ENCODE results near the gene SLC7A1. TPM values are rescaled to one million over a fixed set of nuclear protein-coding genes. Genes with fewer than 3 reads are reported as not detected.

SLC7A1 gene
- total RNA-seq, 2 experiments from 2014 or later, result 11.3 to 12.3 TPM

GRCh38 chr13:29521336-29521735 is 74.2 kb downstream of the SLC7A1 start:
- TF ChIP-seq CTCF (IDR thresholded peaks at IDR 0.05), result no peak
- Histone ChIP-seq H3K36me3 (ENCODE audit: insufficient read depth, low read length) (peaks cover 82% of the 10 kb centered on the region), H3K27ac (ENCODE audit: low read depth in 1 of 2, low read length in 2 of 2) (no peak overlapping the region), H3K4me3 (ENCODE audit: low read length) (no peak overlapping the region), H3K9me3 (ENCODE audit: control insufficient read depth in 1 of 2, insufficient read depth in 1 of 2, low read length in 2 of 2) (no peaks in the 10 kb centered on the region), H3K4me1 (ENCODE audit: insufficient read depth, low read length) (no peaks in the 10 kb centered on the region), H3K27me3 (ENCODE audit: control insufficient read depth in 1 of 2, insufficient read depth in 2 of 2, low read length in 2 of 2) (no peaks in the 10 kb centered on the region)
- CTCF ChIA-PET, result no interaction called here
- ATAC-seq (ENCODE audit: poor library complexity), result no peak
- Mint-ChIP-seq H3K27me3 (no peaks in the 10 kb centered on the region), H3K4me3 (no peak overlapping the region), H3K9me3 (no peaks in the 10 kb centered on the region), H3K36me3 (ENCODE audit: low read depth) (peaks cover 88% of the 10 kb centered on the region), H3K27ac (no peak overlapping the region), H3K4me1 (ENCODE audit: low read depth) (no peaks in the 10 kb centered on the region)
- POLR2A ChIA-PET, result no interaction called here
- DNase-seq, result no peak
- intact Hi-C loops (cut with DNase I, micrococcal nuclease), result no loop called here

GRCh38 chr13:29520671-29521070 is 74.8 kb downstream of the SLC7A1 start:
- Mint-ChIP-seq H3K9me3 (no peaks in the 10 kb centered on the region), H3K36me3 (ENCODE audit: low read depth) (peaks cover 90% of the 10 kb centered on the region), H3K4me1 (ENCODE audit: low read depth) (no peaks in the 10 kb centered on the region), H3K27ac (no peak overlapping the region), H3K4me3 (no peak overlapping the region), H3K27me3 (no peaks in the 10 kb centered on the region)
- Histone ChIP-seq H3K9me3 (ENCODE audit: control insufficient read depth in 1 of 2, insufficient read depth in 1 of 2, low read length in 2 of 2) (no peaks in the 10 kb centered on the region), H3K27me3 (ENCODE audit: control insufficient read depth in 1 of 2, insufficient read depth in 2 of 2, low read length in 2 of 2) (no peaks in the 10 kb centered on the region), H3K4me1 (ENCODE audit: insufficient read depth, low read length) (no peaks in the 10 kb centered on the region), H3K4me3 (ENCODE audit: low read length) (no peak overlapping the region), H3K36me3 (ENCODE audit: insufficient read depth, low read length) (peaks cover 87% of the 10 kb centered on the region), H3K27ac (ENCODE audit: low read depth in 1 of 2, low read length in 2 of 2) (no peak overlapping the region)
- DNase-seq, result no peak
- intact Hi-C loops (cut with DNase I, micrococcal nuclease), result no loop called here
- no peak for TF ChIP-seq CTCF (IDR thresholded peaks at IDR 0.05)
- CTCF ChIA-PET, result no interaction called here
- POLR2A ChIA-PET, result no interaction called here
- ATAC-seq (ENCODE audit: poor library complexity), result no peak

- H3K4me3 ChIP-seq (ENCODE audit: low read length), result no peak overlapping the region
- DNase-seq, result no peak
- Mint-ChIP-seq H3K9me3 (no peaks in the 10 kb centered on the region), H3K27me3 (no peaks in the 10 kb centered on the region), H3K27ac (no peak overlapping the region), H3K36me3 (ENCODE audit: low read depth) (peaks cover 86% of the 10 kb centered on the region), H3K4me3 (no peak overlapping the region), H3K4me1 (ENCODE audit: low read depth) (no peaks in the 10 kb centered on the region)
- H3K27ac ChIP-seq (ENCODE audit: low read depth in 1 of 2, low read length in 2 of 2), result no peak overlapping the region
- intact Hi-C loops (cut with DNase I, micrococcal nuclease), result no loop called here
- H3K4me1 ChIP-seq (ENCODE audit: insufficient read depth, low read length), result no peaks in the 10 kb centered on the region
- no peaks in the 10 kb centered on the region for H3K27me3 ChIP-seq (ENCODE audit: control insufficient read depth in 1 of 2, insufficient read depth in 2 of 2, low read length in 2 of 2)
- ChIA-PET POLR2A (no interaction called here), CTCF (no interaction called here)
- peaks cover 94% of the 10 kb centered on the region for H3K36me3 ChIP-seq (ENCODE audit: insufficient read depth, low read length)
- TF ChIP-seq CTCF (IDR thresholded peaks at IDR 0.05), result no peak
- no peaks in the 10 kb centered on the region for H3K9me3 ChIP-seq (ENCODE audit: control insufficient read depth in 1 of 2, insufficient read depth in 1 of 2, low read length in 2 of 2)
- no peak for ATAC-seq (ENCODE audit: poor library complexity)
Observed at GRCh38 chr13:29519921-29520320, 75.6 kb downstream of the SLC7A1 start.

All from CD4-positive, alpha-beta T cell (primary cell).